Glutamatergic neuron (in vitro differentiated cells): ENCODE measurements around the gene RAB5B. TPM values are rescaled to one million over a fixed set of nuclear protein-coding genes. Genes with fewer than 3 reads are reported as not detected.
"Not testable (repeated sequence)": the region's sequence is repeated elsewhere in the genome, so short reads cannot be mapped to it uniquely, and the experiment has no call there.

Source experiments
- DNase-seq: peaks from one replicate; pipeline ENCODE4 v3.0.0; 2022
- H3K27ac Mint-ChIP-seq: one replicate; pipeline ENCODE4 v1.8.0; 2020; ENCODE audit warnings: mild to moderate bottlenecking, mixed read lengths, inconsistent platforms; ENCODE audit not compliant: unreplicated experiment
- H3K27me3 Mint-ChIP-seq: one replicate; pipeline ENCODE4 v1.8.0; 2020; ENCODE audit warnings: mild to moderate bottlenecking, moderate library complexity, mixed read lengths, inconsistent platforms; ENCODE audit not compliant: unreplicated experiment
- H3K36me3 Mint-ChIP-seq: one replicate; pipeline ENCODE4 v1.8.0; 2020; ENCODE audit warnings: mild to moderate bottlenecking, mixed read lengths, inconsistent platforms; ENCODE audit not compliant: unreplicated experiment
- H3K4me1 Mint-ChIP-seq: one replicate; pipeline ENCODE4 v1.8.0; 2020; ENCODE audit warnings: mild to moderate bottlenecking, low read depth, mixed read lengths, inconsistent platforms; ENCODE audit not compliant: unreplicated experiment
- H3K4me3 Mint-ChIP-seq: one replicate; pipeline ENCODE4 v1.8.0; 2020; ENCODE audit warnings: mild to moderate bottlenecking, mixed read lengths, inconsistent platforms; ENCODE audit not compliant: unreplicated experiment
- H3K9me3 Mint-ChIP-seq: one replicate; pipeline ENCODE4 v1.8.0; 2020; ENCODE audit warnings: mild to moderate bottlenecking, moderate library complexity, mixed read lengths, inconsistent platforms; ENCODE audit not compliant: unreplicated experiment
- CTCF ChIP-seq: fragments of 200-600 bp; sonication (generic); IDR thresholded peaks from one replicate; pipeline ENCODE4 v1.5.0; 2021; ENCODE audit not compliant: partially characterized antibody, unreplicated experiment
- total RNA-seq: library from RNA; stranded (reverse); fragmentation: NEBNext Ultra II Directional; extraction: Animal tissue kit (Norgen Biotek cat#: 25700); gene quantifications from one replicate; pipeline ENCODE4 v1.2.1, GENCODE V29; 2021; ENCODE audit not compliant: unreplicated experiment

The RAB5B gene
- total RNA-seq, 1 donor from 2014 or later: 170 TPM

GRCh38 chr12:56040151-56040550 lies 66.3 kb downstream of the RAB5B start:
- no peak overlapping the region for H3K4me3 Mint-ChIP-seq
- no peak for TF ChIP-seq CTCF
- no peak for DNase-seq

GRCh38 chr12:56040963-56041551 lies 67.2 kb downstream of the RAB5B start:
- DNase-seq: peak; percentile 21
- TF ChIP-seq CTCF: peak; percentile 18
- Mint-ChIP-seq H3K27me3 (peaks cover 5% of the 10 kb centered on the region), H3K4me3 (peak overlapping the region; percentile 99), H3K9me3 (peaks cover 14% of the 10 kb centered on the region), H3K4me1 (peaks cover 15% of the 10 kb centered on the region), H3K27ac (peak overlapping the region; percentile 87), H3K36me3 (no peaks in the 10 kb centered on the region)

More at GRCh38 chr12:56040151-56040550, 66.3 kb downstream of the RAB5B start:
- Mint-ChIP-seq H3K27ac (no peak overlapping the region), H3K27me3 (peaks cover 5% of the 10 kb centered on the region), H3K4me1 (peaks cover 15% of the 10 kb centered on the region), H3K36me3 (peaks cover 3% of the 10 kb centered on the region), H3K9me3 (peaks cover 14% of the 10 kb centered on the region)

- H3K27ac Mint-ChIP-seq: peak within 1 kb of the TSS; percentile 99
- H3K36me3 Mint-ChIP-seq: no peaks in the 10 kb centered on the region
- peaks cover 14% of the 10 kb centered on the region for H3K9me3 Mint-ChIP-seq
- H3K4me1 Mint-ChIP-seq: peaks cover 17% of the 10 kb centered on the region
- peak; percentile 90 for DNase-seq
- H3K27me3 Mint-ChIP-seq: peaks cover 5% of the 10 kb centered on the region
- H3K4me3 Mint-ChIP-seq: peak within 1 kb of the TSS; percentile 99
- no peak for TF ChIP-seq CTCF
These were observed 67.9 kb downstream of the RAB5B start, which contains the start of gene RPS26 for GRCh38 chr12:56041552-56042429. Gene RPS26, plus strand, starts transcription at chr12:56041918. Its CDS starts 249 bp downstream, at chr12:56042167.

- H3K9me3 Mint-ChIP-seq: peaks cover 14% of the 10 kb centered on the region
- not testable (repeated sequence) for DNase-seq, H3K27me3 Mint-ChIP-seq, H3K36me3 Mint-ChIP-seq
- H3K4me3 Mint-ChIP-seq: peak overlapping the region; percentile 99
- H3K27ac Mint-ChIP-seq: peak overlapping the region; percentile 99
- H3K4me1 Mint-ChIP-seq: peaks cover 17% of the 10 kb centered on the region
These were observed 68.5 kb downstream of the RAB5B start for GRCh38 chr12:56042430-56042813.

- H3K9me3 Mint-ChIP-seq: peaks cover 14% of the 10 kb centered on the region
- peak overlapping the region; percentile 99 for H3K4me3 Mint-ChIP-seq
- peak overlapping the region; percentile 99 for H3K27ac Mint-ChIP-seq
- H3K4me1 Mint-ChIP-seq: peaks cover 17% of the 10 kb centered on the region
- H3K27me3 Mint-ChIP-seq: peaks cover 5% of the 10 kb centered on the region
- TF ChIP-seq CTCF: no peak
- no peak for DNase-seq
- H3K36me3 Mint-ChIP-seq: no peaks in the 10 kb centered on the region
These were observed 69.0 kb downstream of the RAB5B start for GRCh38 chr12:56042843-56043242.

Other genes with a start within 250 kb of the RAB5B start
- 619 TPM for gene CD63, start 245.1 kb upstream of the RAB5B start, total RNA-seq
- 52.4 TPM for gene GDF11, start 231.0 kb upstream of the RAB5B start, total RNA-seq
- 98.7 TPM for gene SARNP, start 156.4 kb upstream of the RAB5B start, total RNA-seq
- gene ORMDL2, start 156.0 kb upstream of the RAB5B start, total RNA-seq: 47.6 TPM
- 37.6 TPM for gene DNAJC14, start 144.5 kb upstream of the RAB5B start, total RNA-seq
- gene MMP19, start 131.1 kb upstream of the RAB5B start, total RNA-seq: not detected
- 55.3 TPM for gene PYM1, start 46.2 kb upstream of the RAB5B start, total RNA-seq
- 57.5 TPM for gene DGKA, start 42.9 kb upstream of the RAB5B start, total RNA-seq
- gene PMEL, start 8.0 kb upstream of the RAB5B start, total RNA-seq: 851 TPM
- 20.5 TPM for gene CDK2, start 7.2 kb upstream of the RAB5B start, total RNA-seq
- gene SUOX, start 23.2 kb downstream of the RAB5B start, total RNA-seq: 23.9 TPM
- gene IKZF4, start 47.0 kb downstream of the RAB5B start, total RNA-seq: 24.1 TPM
- gene RPS26, start 67.8 kb downstream of the RAB5B start, total RNA-seq: 29.8 TPM
- gene ERBB3, start 106.1 kb downstream of the RAB5B start, total RNA-seq: 33.7 TPM
- gene PA2G4, start 130.5 kb downstream of the RAB5B start, total RNA-seq: 86.5 TPM
- gene RPL41, start 142.6 kb downstream of the RAB5B start, total RNA-seq: 1,433 TPM
- 11.1 TPM for gene ZC3H10, start 144.2 kb downstream of the RAB5B start, total RNA-seq
- 144 TPM for gene ESYT1, start 154.2 kb downstream of the RAB5B start, total RNA-seq
- 232 TPM for gene MYL6B, start 178.5 kb downstream of the RAB5B start, total RNA-seq
- 2,223 TPM for gene MYL6, start 184.3 kb downstream of the RAB5B start, total RNA-seq
- gene SMARCC2, start 215.4 kb downstream of the RAB5B start, total RNA-seq: 196 TPM
- 72.6 TPM for gene RNF41, start 247.8 kb downstream of the RAB5B start, total RNA-seq